Uterus (tissue), 4 donors: ENCODE measurements around the gene CPED1. TPM values are rescaled to one million over a fixed set of nuclear protein-coding genes. Genes with fewer than 3 reads are reported as not detected.

Experiments
- DNase-seq, 2 donors: peaks; one replicate each; pipeline ENCODE4 v3.0.0-alpha.2; 2019 to 2020
- H3K27ac ChIP-seq, 2 donors: fragments of 200-600 bp; sonication (generic); 1 replicate in 1 of 2; 2 replicates in 1 of 2; pipeline ENCODE4 v1.5.1; 2016 to 2018
- H3K27me3 ChIP-seq, 2 donors: fragments of 200-600 bp; sonication (generic); one replicate each; pipeline ENCODE4 v1.5.1; 2018 to 2019; ENCODE audit warnings: control low read depth in 1 of 2
- H3K36me3 ChIP-seq, 2 donors: fragments of 200-600 bp; sonication (generic); one replicate each; pipeline ENCODE4 v1.5.1; 2019; ENCODE audit warnings: control low read depth in 1 of 2
- H3K4me1 ChIP-seq, 2 donors: fragments of 200-600 bp; sonication (generic); one replicate each; pipeline ENCODE4 v1.5.1; 2018 to 2019; ENCODE audit warnings: control low read depth in 1 of 2
- H3K4me3 ChIP-seq, 2 donors: fragments of 200-600 bp; sonication (generic); 1 replicate in 1 of 2; 2 replicates in 1 of 2; pipeline ENCODE4 v1.5.1; 2018 to 2019; ENCODE audit warnings: mild to moderate bottlenecking in 1 of 2
- H3K9me3 ChIP-seq, 2 donors: fragments of 200-600 bp; sonication (generic); one replicate each; pipeline ENCODE4 v1.5.1; 2019; ENCODE audit warnings: control low read depth in 1 of 2
- POLR2A ChIP-seq, 2 donors: fragments of 450-650 bp; IDR thresholded peaks; one replicate each; pipeline ENCODE4 v1.6.1; 2016; ENCODE audit warnings: antibody characterized with exemption in 2 of 2, mild to moderate bottlenecking in 1 of 2, moderate library complexity in 1 of 2
- intact Hi-C: fragments of 100-400 bp; cut with DNase I; formaldehyde crosslinking; loops from one replicate; pipeline ENCODE4 v1.15.1; 2023; ENCODE audit warnings: low total_unique reads
- total RNA-seq, 4 donors: library from RNA; depleted of rRNA in 3 of 4; stranded (reverse); fragments of >200 nt in 3 of 4; gene quantifications; one replicate each; pipeline versions ENCODE4 v1.1.0 to v1.2.4, GENCODE V29; 2014 to 2023
- TF ChIP-seq, protein P1 (sequence below), 4 experiments: fragments of 200-600 bp in 2 of 4; fragments of 450-650 bp in 2 of 4; sonication (generic) in 2 of 4; IDR thresholded peaks; one replicate each; pipeline ENCODE4 v1.5.1; 2016 to 2019; ENCODE audit warnings: antibody characterized with exemption in 4 of 4, mild to moderate bottlenecking in 2 of 4, moderate library complexity in 1 of 4
- donor health status: DM: yes; HTN: yes; CAD: no.

CPED1 gene
- total RNA-seq, 4 donors from 2014 or later = 47.4 to 194 (median 59.2) TPM

DNA sequence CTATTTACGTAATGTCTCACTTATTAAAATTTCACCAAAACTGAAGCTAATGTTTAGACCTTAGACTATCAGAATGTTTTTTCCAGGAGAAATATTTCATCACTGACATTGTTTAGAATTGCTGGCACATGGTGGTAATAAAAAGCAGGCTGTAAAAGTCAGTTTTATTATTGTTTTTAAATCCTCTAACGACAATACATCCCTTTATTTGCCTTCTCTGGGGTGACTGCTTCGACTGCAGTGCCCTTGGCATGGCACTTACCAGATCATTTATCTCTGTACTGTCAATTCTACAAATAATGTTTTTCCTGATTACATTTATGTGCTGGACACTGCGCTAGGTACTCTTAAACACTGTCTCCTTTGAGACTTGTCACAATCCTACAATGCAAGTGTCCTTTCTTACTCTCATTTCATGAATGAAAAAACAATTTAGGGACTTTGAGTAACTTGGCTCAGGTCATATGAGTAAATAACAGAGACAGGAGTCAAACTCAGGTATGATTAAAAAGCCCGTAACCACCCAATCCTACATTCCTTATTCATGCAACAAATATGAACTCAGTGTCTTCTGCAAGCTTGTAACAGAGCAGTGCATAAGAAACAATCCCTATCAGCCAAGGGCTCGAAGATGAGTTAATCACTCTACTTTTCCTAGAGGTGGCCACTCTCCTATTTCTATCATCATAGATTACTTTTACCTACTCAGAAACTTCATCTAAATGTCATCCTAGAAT is 43.5 kb upstream of the CPED1 start:
- Histone ChIP-seq H3K4me1 (no peaks in the 10 kb centered on the region), H3K27ac (peak overlapping the region in 1 of 2 donors; percentile 15), H3K4me3 (no peak overlapping the region), H3K27me3 (no peaks in the 10 kb centered on the region), H3K9me3 (no peaks in the 10 kb centered on the region), H3K36me3 (no peaks in the 10 kb centered on the region)
- intact Hi-C loops = no loop called here
- no peak for TF ChIP-seq POLR2A (IDR thresholded peaks at IDR 0.05)
- TF ChIP-seq, protein P1, sequence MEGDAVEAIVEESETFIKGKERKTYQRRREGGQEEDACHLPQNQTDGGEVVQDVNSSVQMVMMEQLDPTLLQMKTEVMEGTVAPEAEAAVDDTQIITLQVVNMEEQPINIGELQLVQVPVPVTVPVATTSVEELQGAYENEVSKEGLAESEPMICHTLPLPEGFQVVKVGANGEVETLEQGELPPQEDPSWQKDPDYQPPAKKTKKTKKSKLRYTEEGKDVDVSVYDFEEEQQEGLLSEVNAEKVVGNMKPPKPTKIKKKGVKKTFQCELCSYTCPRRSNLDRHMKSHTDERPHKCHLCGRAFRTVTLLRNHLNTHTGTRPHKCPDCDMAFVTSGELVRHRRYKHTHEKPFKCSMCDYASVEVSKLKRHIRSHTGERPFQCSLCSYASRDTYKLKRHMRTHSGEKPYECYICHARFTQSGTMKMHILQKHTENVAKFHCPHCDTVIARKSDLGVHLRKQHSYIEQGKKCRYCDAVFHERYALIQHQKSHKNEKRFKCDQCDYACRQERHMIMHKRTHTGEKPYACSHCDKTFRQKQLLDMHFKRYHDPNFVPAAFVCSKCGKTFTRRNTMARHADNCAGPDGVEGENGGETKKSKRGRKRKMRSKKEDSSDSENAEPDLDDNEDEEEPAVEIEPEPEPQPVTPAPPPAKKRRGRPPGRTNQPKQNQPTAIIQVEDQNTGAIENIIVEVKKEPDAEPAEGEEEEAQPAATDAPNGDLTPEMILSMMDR (IDR thresholded peaks at IDR 0.05) = no peak
- DNase-seq = no peak

DNA sequence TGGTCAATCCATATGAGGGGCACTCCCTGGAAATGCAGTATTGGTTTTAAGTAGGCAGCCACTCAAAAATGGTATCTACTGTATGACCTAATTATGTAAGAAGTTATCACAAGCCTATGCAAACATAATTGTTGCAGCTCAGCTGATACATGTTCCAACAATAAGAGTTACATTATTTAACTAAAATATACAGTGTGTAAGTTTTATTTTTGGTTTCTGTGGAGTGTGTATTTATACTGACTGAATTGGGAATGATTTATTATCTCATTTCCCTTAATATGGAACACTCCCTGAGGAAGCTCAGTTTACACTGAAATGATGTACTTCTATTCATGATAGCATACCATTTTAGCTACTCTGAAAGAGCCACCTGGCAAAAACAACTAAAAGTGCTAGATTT is 40.5 kb upstream of the CPED1 start:
- Histone ChIP-seq H3K27ac (no peak overlapping the region), H3K4me3 (no peak overlapping the region), H3K9me3 (no peaks in the 10 kb centered on the region), H3K36me3 (no peaks in the 10 kb centered on the region), H3K4me1 (peaks cover 0 to 7% of the 10 kb centered on the region in 2 donors), H3K27me3 (no peaks in the 10 kb centered on the region)
- no peak for DNase-seq
- intact Hi-C loops = no loop called here
- TF ChIP-seq, protein P1 (IDR thresholded peaks at IDR 0.05) = no peak
- TF ChIP-seq POLR2A (IDR thresholded peaks at IDR 0.05) = no peak

DNA sequence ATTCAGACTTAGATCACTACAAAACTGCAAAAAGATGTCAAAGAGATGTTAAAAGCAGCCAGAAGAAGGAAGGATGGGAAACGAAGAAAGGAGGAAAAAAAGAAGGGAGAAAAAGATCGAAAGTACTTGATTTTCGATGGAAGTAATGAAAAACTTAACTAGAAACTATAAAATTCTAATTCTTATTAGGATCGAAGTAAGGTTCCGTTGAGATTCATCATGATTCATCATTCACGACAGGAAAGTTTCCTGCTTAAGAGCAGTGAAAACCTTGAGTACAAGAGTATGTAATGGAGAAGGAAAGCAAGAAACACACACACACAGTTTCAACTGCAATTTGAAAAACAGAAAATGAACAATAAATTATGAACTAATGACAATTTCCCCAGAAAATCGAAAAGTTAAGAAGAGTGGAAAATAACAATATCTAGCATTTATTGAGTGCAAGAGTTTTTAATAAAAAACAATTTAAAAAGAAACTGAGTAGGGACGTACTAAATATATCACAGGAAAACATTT is 39.1 kb upstream of the CPED1 start:
- intact Hi-C loops = no loop called here

DNA sequence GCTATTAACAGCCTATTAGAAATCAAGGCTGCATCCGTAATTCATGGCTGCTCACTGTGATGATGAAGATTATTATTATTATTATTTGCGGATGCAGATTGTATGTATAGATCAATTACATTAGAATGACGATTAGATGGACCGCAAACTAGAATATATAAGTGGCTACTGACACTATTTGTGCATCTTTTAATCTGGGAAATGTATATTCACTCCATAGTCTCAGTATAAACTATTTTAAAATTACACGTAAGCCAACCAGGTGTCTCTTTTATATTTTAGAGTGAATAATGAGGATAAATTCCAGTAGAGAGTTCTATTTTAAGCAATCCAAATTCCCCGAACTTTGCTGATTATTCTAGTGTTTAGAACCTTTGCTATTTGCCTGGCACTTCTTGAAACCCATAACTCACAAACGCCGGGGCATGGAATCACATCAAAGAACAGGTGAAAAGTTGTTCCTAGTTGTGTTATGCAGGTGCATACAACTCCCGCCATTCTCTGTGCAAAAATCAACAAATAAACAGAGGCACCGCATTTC is 38.4 kb upstream of the CPED1 start:
- no peak for DNase-seq
- TF ChIP-seq, protein P1 (IDR thresholded peaks at IDR 0.05) = no peak
- TF ChIP-seq POLR2A (IDR thresholded peaks at IDR 0.05) = no peak
- Histone ChIP-seq H3K4me1 (peaks cover 0 to 7% of the 10 kb centered on the region in 2 donors), H3K36me3 (no peaks in the 10 kb centered on the region), H3K27ac (peak overlapping the region; percentile 54 to 97), H3K27me3 (no peaks in the 10 kb centered on the region), H3K9me3 (no peaks in the 10 kb centered on the region), H3K4me3 (peak overlapping the region; percentile 74 to 76)
- intact Hi-C loops = no loop called here

More for the DNA sequence above, 39.1 kb upstream of the CPED1 start:
- Histone ChIP-seq H3K4me1 (peaks cover 0 to 7% of the 10 kb centered on the region in 2 donors), H3K9me3 (no peaks in the 10 kb centered on the region), H3K36me3 (no peaks in the 10 kb centered on the region), H3K27me3 (no peaks in the 10 kb centered on the region), H3K4me3 (peak overlapping the region; percentile 74 to 76), H3K27ac (peak overlapping the region in 1 of 2 donors; percentile 97)
- no peak for DNase-seq
- TF ChIP-seq, protein P1 (IDR thresholded peaks at IDR 0.05) = no peak
- no peak for TF ChIP-seq POLR2A (IDR thresholded peaks at IDR 0.05)
